GM23338 (cell line): ENCODE data around the gene IGSF8. TPM values are rescaled to one million over a fixed set of nuclear protein-coding genes. Genes with fewer than 3 reads are reported as not detected.

ENCODE experiments used
- ATAC-seq: fragments of 200-7000 bp; cut with Tn5 transposase; 3 replicates; pipeline ENCODE4 v1.9.1; 2020
- DNase-seq: peaks from one replicate; pipeline ENCODE4 v3.0.0-alpha.2; 2015; ENCODE audit warnings: low spot score
- H2AFZ ChIP-seq: fragments of 200-600 bp; sonication (generic); 2 replicates; pipeline ENCODE4 v1.8.0; 2016; ENCODE audit warnings: antibody characterized with exemption, mild to moderate bottlenecking, moderate library complexity
- H3F3A ChIP-seq: fragments of 200-600 bp; sonication (generic); replicated peaks from 2 replicates; pipeline ENCODE4 v1.8.0; 2017; ENCODE audit warnings: antibody characterized with exemption, mixed run types, low read depth
- H3K27ac ChIP-seq: fragments of 200-600 bp; sonication (generic); 2 replicates; pipeline ENCODE4 v1.6.1; 2016; ENCODE audit warnings: low read depth
- H3K27me3 ChIP-seq: fragments of 200-600 bp; sonication (generic); 2 replicates; pipeline ENCODE4 v1.8.0; 2016; ENCODE audit warnings: mild to moderate bottlenecking, mixed run types, moderate library complexity; ENCODE audit not compliant: insufficient read depth
- H3K36me3 ChIP-seq: fragments of 200-600 bp; sonication (generic); 2 replicates; pipeline ENCODE4 v1.8.0; 2016; ENCODE audit warnings: mild to moderate bottlenecking; ENCODE audit not compliant: insufficient read depth
- H3K4me1 ChIP-seq: fragments of 200-600 bp; sonication (generic); 2 replicates; pipeline ENCODE4 v1.8.0; 2016; ENCODE audit warnings: mild to moderate bottlenecking, moderate library complexity; ENCODE audit not compliant: insufficient read depth
- H3K4me2 ChIP-seq: fragments of 200-600 bp; sonication (generic); 2 replicates; pipeline ENCODE4 v1.7.1; 2017; ENCODE audit warnings: mixed run types
- H3K4me3 ChIP-seq: fragments of 200-600 bp; sonication (generic); 2 replicates; pipeline ENCODE4 v1.6.1; 2016; ENCODE audit warnings: mixed run types
- H3K79me2 ChIP-seq: fragments of 200-600 bp; sonication (generic); replicated peaks from 2 replicates; pipeline ENCODE4 v1.8.0; 2017; ENCODE audit warnings: mild to moderate bottlenecking; ENCODE audit not compliant: insufficient read depth
- H3K9me2 ChIP-seq: fragments of 200-600 bp; sonication (generic); 2 replicates; pipeline ENCODE4 v1.8.0; 2017; ENCODE audit not compliant: insufficient read depth
- H4K20me1 ChIP-seq: fragments of 200-600 bp; sonication (generic); replicated peaks from 2 replicates; pipeline ENCODE4 v1.8.0; 2017; ENCODE audit warnings: mild to moderate bottlenecking; ENCODE audit not compliant: insufficient read depth
- H3K27ac Mint-ChIP-seq: 2 replicates; pipeline ENCODE4 v1.8.0; 2020; ENCODE audit warnings: inconsistent platforms, mild to moderate bottlenecking, moderate library complexity, mixed read lengths
- H3K27me3 Mint-ChIP-seq: 3 replicates; pipeline ENCODE4 v1.8.0; 2022; ENCODE audit warnings: low read depth, mild to moderate bottlenecking, moderate library complexity, mixed read lengths, inconsistent platforms; ENCODE audit not compliant: insufficient read depth, poor library complexity
- H3K36me3 Mint-ChIP-seq: 3 replicates; pipeline ENCODE4 v1.8.0; 2021; ENCODE audit warnings: low read depth, mild to moderate bottlenecking, inconsistent platforms, moderate library complexity, mixed read lengths
- H3K4me1 Mint-ChIP-seq: 3 replicates; pipeline ENCODE4 v1.8.0; 2020; ENCODE audit warnings: mild to moderate bottlenecking, inconsistent platforms, mixed read lengths
- H3K4me3 Mint-ChIP-seq: 3 replicates; pipeline ENCODE4 v1.8.0; 2021; ENCODE audit warnings: moderate library complexity, mild to moderate bottlenecking, inconsistent platforms, mixed read lengths
- H3K9me3 Mint-ChIP-seq: 3 replicates; pipeline ENCODE4 v1.8.0; 2020; ENCODE audit warnings: moderate library complexity, mild to moderate bottlenecking, inconsistent platforms, mixed read lengths
- CREB1 ChIP-seq: fragments of 250-450 bp; sonication (Bioruptor Pico); IDR thresholded peaks from 2 replicates; pipeline ENCODE4 v1.5.0; 2020; ENCODE audit warnings: low read depth, mild to moderate bottlenecking, moderate library complexity
- CTCF ChIP-seq, 2 experiments: fragments of 200-600 bp in 1 of 2; sonication (generic) in 1 of 2; conservative IDR thresholded peaks; 2 replicates each; pipeline versions ENCODE4 v1.5.1 to v1.6.1; 2016 to 2017; ENCODE audit warnings: antibody characterized with exemption in 2 of 2, low read depth in 2 of 2, mild to moderate bottlenecking in 2 of 2, moderate library complexity in 1 of 2
- EZH2 ChIP-seq: fragments of 200-600 bp; sonication (generic); IDR thresholded peaks from one replicate; pipeline ENCODE4 v1.8.0; 2017; ENCODE audit warnings: antibody characterized with exemption, mild to moderate bottlenecking, low read depth; ENCODE audit not compliant: unreplicated experiment
- EZH2phosphoT487 ChIP-seq: fragments of 200-600 bp; sonication (generic); IDR thresholded peaks from one replicate; pipeline ENCODE4 v1.8.1; 2018; ENCODE audit warnings: antibody characterized with exemption; ENCODE audit not compliant: unreplicated experiment
- JUNB ChIP-seq: IDR thresholded peaks from one replicate; pipeline ENCODE4 v1.6.1; 2016; ENCODE audit warnings: antibody characterized with exemption; ENCODE audit not compliant: unreplicated experiment
- NANOG ChIP-seq: IDR thresholded peaks from 2 replicates; pipeline ENCODE4 v1.6.1; 2016; ENCODE audit warnings: antibody characterized with exemption, borderline replicate concordance
- POLR2AphosphoS5 ChIP-seq: IDR thresholded peaks from 2 replicates; pipeline ENCODE4 v1.6.1; 2016; ENCODE audit warnings: antibody characterized with exemption, low read depth
- REST ChIP-seq: IDR thresholded peaks from one replicate; pipeline ENCODE4 v1.6.1; 2018; ENCODE audit warnings: antibody characterized with exemption; ENCODE audit not compliant: unreplicated experiment
- STAT1 ChIP-seq: IDR thresholded peaks from one replicate; pipeline ENCODE4 v1.6.1; 2016; ENCODE audit warnings: antibody characterized with exemption; ENCODE audit not compliant: unreplicated experiment
- ZNF114 ChIP-seq: fragments of 250-450 bp; sonication (Bioruptor Pico); IDR thresholded peaks from 2 replicates; pipeline ENCODE4 v1.5.0; 2020; ENCODE audit warnings: mild to moderate bottlenecking, moderate library complexity
- ZNF331 ChIP-seq: fragments of 250-450 bp; sonication (Bioruptor Pico); IDR thresholded peaks from 2 replicates; pipeline ENCODE4 v1.5.0; 2020; ENCODE audit warnings: low read depth, mild to moderate bottlenecking, moderate library complexity
- polyA plus RNA-seq: library from polyadenylated mRNA; unstranded; fragments of >200 nt; fragmentation: Nextera tagmentation; extraction: Ambion mirVana; gene quantifications from 2 replicates; pipeline ENCODE4 v1.2.1, GENCODE V29; 2016
- total RNA-seq: library from RNA; depleted of rRNA; stranded (reverse); fragments of >200 nt; shearing (Covaris generic); gene quantifications from 2 replicates; pipeline ENCODE4 v1.2.3, GENCODE V29; 2014
- TF ChIP-seq, protein P1 (sequence below): IDR thresholded peaks from 2 replicates; pipeline ENCODE4 v1.6.1; 2016; ENCODE audit warnings: antibody characterized with exemption
- TF ChIP-seq, protein P2 (sequence below): fragments of 250-450 bp; sonication (Bioruptor Pico); IDR thresholded peaks from 2 replicates; pipeline ENCODE4 v1.5.0; 2020; ENCODE audit warnings: mild to moderate bottlenecking, moderate library complexity

Gene IGSF8
- total and polyA plus RNA-seq, 2 experiments from 2014 or later, result 38.4 to 120 TPM

DNA sequence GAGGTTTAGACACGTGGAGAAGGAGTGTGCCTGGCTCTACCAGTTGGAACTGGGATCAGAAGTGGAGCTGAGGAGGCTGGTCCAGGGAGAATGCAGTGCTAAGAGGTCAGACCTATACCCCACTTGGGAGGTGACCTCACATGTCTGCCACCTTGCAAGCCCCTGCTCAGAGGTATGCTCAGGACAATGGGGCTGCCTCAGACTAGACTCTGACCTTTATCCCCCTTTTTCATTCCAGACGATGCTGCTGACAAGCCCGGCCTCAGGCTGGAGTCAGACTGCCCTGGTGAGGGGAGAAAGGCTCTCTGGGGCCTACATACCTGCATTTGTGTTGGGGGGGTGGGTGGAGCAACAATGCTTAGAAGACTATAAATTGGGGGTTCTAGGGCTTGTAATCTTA, 33.7 kb downstream of the IGSF8 start:
- TF ChIP-seq EZH2 (no peak), POLR2AphosphoS5 (no peak), ZNF114 (CRISPR knock-in tag) (no peak), NANOG (no peak), EZH2phosphoT487 (no peak), CTCF (conservative IDR thresholded peaks at IDR 0.05; ENCODE audit: low read depth in 2 of 2) (no peak), ZNF331 (CRISPR knock-in tag) (no peak), STAT1 (no peak), REST (no peak), CREB1 (CRISPR knock-in tag) (no peak), JUNB (no peak)
- TF ChIP-seq, protein P1, sequence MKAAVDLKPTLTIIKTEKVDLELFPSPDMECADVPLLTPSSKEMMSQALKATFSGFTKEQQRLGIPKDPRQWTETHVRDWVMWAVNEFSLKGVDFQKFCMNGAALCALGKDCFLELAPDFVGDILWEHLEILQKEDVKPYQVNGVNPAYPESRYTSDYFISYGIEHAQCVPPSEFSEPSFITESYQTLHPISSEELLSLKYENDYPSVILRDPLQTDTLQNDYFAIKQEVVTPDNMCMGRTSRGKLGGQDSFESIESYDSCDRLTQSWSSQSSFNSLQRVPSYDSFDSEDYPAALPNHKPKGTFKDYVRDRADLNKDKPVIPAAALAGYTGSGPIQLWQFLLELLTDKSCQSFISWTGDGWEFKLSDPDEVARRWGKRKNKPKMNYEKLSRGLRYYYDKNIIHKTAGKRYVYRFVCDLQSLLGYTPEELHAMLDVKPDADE, result no peak
- TF ChIP-seq, protein P2, sequence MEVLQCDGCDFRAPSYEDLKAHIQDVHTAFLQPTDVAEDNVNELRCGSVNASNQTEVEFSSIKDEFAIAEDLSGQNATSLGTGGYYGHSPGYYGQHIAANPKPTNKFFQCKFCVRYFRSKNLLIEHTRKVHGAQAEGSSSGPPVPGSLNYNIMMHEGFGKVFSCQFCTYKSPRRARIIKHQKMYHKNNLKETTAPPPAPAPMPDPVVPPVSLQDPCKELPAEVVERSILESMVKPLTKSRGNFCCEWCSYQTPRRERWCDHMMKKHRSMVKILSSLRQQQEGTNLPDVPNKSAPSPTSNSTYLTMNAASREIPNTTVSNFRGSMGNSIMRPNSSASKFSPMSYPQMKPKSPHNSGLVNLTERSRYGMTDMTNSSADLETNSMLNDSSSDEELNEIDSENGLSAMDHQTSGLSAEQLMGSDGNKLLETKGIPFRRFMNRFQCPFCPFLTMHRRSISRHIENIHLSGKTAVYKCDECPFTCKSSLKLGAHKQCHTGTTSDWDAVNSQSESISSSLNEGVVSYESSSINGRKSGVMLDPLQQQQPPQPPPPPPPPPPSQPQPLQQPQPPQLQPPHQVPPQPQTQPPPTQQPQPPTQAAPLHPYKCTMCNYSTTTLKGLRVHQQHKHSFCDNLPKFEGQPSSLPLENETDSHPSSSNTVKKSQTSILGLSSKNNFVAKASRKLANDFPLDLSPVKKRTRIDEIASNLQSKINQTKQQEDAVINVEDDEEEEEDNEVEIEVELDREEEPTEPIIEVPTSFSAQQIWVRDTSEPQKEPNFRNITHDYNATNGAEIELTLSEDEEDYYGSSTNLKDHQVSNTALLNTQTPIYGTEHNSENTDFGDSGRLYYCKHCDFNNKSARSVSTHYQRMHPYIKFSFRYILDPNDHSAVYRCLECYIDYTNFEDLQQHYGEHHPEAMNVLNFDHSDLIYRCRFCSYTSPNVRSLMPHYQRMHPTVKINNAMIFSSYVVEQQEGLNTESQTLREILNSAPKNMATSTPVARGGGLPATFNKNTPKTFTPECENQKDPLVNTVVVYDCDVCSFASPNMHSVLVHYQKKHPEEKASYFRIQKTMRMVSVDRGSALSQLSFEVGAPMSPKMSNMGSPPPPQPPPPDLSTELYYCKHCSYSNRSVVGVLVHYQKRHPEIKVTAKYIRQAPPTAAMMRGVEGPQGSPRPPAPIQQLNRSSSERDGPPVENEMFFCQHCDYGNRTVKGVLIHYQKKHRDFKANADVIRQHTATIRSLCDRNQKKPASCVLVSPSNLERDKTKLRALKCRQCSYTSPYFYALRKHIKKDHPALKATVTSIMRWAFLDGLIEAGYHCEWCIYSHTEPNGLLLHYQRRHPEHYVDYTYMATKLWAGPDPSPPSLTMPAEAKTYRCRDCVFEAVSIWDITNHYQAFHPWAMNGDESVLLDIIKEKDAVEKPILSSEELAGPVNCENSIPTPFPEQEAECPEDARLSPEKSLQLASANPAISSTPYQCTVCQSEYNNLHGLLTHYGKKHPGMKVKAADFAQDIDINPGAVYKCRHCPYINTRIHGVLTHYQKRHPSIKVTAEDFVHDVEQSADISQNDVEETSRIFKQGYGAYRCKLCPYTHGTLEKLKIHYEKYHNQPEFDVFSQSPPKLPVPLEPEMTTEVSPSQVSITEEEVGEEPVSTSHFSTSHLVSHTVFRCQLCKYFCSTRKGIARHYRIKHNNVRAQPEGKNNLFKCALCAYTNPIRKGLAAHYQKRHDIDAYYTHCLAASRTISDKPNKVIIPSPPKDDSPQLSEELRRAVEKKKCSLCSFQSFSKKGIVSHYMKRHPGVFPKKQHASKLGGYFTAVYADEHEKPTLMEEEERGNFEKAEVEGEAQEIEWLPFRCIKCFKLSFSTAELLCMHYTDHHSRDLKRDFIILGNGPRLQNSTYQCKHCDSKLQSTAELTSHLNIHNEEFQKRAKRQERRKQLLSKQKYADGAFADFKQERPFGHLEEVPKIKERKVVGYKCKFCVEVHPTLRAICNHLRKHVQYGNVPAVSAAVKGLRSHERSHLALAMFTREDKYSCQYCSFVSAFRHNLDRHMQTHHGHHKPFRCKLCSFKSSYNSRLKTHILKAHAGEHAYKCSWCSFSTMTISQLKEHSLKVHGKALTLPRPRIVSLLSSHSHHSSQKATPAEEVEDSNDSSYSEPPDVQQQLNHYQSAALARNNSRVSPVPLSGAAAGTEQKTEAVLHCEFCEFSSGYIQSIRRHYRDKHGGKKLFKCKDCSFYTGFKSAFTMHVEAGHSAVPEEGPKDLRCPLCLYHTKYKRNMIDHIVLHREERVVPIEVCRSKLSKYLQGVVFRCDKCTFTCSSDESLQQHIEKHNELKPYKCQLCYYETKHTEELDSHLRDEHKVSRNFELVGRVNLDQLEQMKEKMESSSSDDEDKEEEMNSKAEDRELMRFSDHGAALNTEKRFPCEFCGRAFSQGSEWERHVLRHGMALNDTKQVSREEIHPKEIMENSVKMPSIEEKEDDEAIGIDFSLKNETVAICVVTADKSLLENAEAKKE, result no peak
- H3K9me2 ChIP-seq, result no peaks in the 10 kb centered on the region
- no peaks in the 10 kb centered on the region for H3F3A ChIP-seq
- H2AFZ ChIP-seq, result no peak overlapping the region
- H3K4me2 ChIP-seq, result no peak overlapping the region
- H3K27ac ChIP-seq, result no peak overlapping the region
- no peak overlapping the region for H3K4me3 ChIP-seq
- H3K27ac Mint-ChIP-seq, result no peak overlapping the region
- H3K27me3 ChIP-seq, result peaks cover 14% of the 10 kb centered on the region; the same call in 1 of the 2 replicates
- H3K36me3 ChIP-seq, result no peaks in the 10 kb centered on the region
- H3K79me2 ChIP-seq, result no peaks in the 10 kb centered on the region
- H4K20me1 ChIP-seq, result no peaks in the 10 kb centered on the region
- peaks cover 25% of the 10 kb centered on the region for H3K4me1 ChIP-seq
- no peak for DNase-seq
- ATAC-seq, result no peak
- peaks cover 41% of the 10 kb centered on the region for H3K4me1 Mint-ChIP-seq
- H3K4me3 Mint-ChIP-seq, result no peak overlapping the region
- H3K27me3 Mint-ChIP-seq, result peaks cover 14% of the 10 kb centered on the region
- H3K36me3 Mint-ChIP-seq, result no peaks in the 10 kb centered on the region
- no peaks in the 10 kb centered on the region; the same call in 2 of the 3 replicates for H3K9me3 Mint-ChIP-seq
